Urinary bladder (tissue), 4 donors: ENCODE data around the gene FBXL14. TPM values are rescaled to one million over a fixed set of nuclear protein-coding genes. Genes with fewer than 3 reads are reported as not detected.
A peak's percentile ranks its signal among the peaks of the same experiment; 100 is the strongest.

Experiments used
- DNase-seq: peaks from one replicate; pipeline ENCODE4 v3.0.0-alpha.2; 2015; ENCODE audit errors: extremely low spot score
- H3K27ac ChIP-seq: one replicate; pipeline ENCODE4 v1.5.1; 2013; ENCODE audit warnings: low read depth, mild to moderate bottlenecking, moderate library complexity
- H3K36me3 ChIP-seq: one replicate; pipeline ENCODE4 v1.6.1; 2013; ENCODE audit warnings: mild to moderate bottlenecking, moderate library complexity; ENCODE audit not compliant: insufficient read depth
- H3K4me1 ChIP-seq: one replicate; pipeline ENCODE4 v1.6.1; 2013; ENCODE audit warnings: mild to moderate bottlenecking, moderate library complexity; ENCODE audit not compliant: insufficient read depth
- H3K4me3 ChIP-seq: one replicate; pipeline ENCODE4 v1.5.1; 2013; ENCODE audit warnings: low read depth, low read length
- WGBS: extraction: QIAGEN DNeasy Blood & Tissue Kit; methylation state at CpG from one replicate; pipeline ENCODE4 v1.1.7; 2013; 5-methylcytosine and 5-hydroxymethylcytosine counted together
- polyA plus RNA-seq: library from polyadenylated mRNA; stranded (reverse); fragments of 200-250 nt; gene quantifications from one replicate; pipeline ENCODE4 v1.2.3, GENCODE V29; 2013
- total RNA-seq: library from RNA; depleted of rRNA; stranded (reverse); fragments of >200 nt; gene quantifications from one replicate; pipeline ENCODE4 v1.2.3, GENCODE V29; 2014
- donor health status: healthy with polysubstance abuse.
- donor health status: healthy.

Gene FBXL14
- total and polyA plus RNA-seq, 2 donors, result 7.0 to 11.1 TPM

DNA sequence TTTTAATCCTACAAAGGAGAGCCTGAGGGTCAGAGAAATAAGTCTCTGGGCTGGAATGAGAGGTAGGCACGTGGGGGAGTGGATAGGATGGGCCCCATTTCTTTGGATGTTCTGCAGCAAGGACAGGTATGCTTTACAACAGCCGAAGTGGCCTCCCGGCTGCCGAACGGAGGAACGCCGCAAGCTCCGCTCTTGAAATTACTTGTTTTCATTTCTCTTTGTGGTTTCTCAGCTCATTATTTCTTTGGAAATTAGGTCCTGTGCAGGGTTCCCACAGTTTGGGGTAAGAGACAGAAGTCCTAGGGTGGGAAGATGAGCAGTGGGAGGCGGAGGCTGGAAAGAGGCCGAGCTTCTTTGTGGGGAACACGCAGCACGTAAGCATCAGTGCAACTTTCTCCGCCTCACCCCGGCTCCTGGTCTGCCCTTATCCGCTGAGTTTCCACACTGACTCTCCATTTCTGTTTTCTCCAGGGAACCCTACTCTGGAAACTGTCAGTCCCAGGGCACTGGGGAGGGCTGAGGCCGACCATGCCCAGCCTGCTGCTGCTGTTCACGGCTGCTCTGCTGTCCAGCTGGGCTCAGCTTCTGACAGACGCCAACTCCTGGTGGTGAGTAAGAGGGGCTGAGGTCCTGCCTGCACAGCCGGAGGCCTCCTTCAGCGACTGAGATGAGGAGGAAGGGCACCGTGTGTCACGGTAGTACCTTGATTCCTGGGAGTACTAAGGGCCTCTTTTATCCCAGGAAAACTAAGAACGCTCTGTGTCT is 36.6 kb upstream of the FBXL14 start:
- Histone ChIP-seq H3K36me3 (no peaks in the 10 kb centered on the region), H3K4me3 (no peak overlapping the region), H3K27ac (no peak overlapping the region), H3K4me1 (no peaks in the 10 kb centered on the region)
- WGBS, result 60% methylated on average over 23 of the region's 23 CpGs
- DNase-seq, result no peak

DNA sequence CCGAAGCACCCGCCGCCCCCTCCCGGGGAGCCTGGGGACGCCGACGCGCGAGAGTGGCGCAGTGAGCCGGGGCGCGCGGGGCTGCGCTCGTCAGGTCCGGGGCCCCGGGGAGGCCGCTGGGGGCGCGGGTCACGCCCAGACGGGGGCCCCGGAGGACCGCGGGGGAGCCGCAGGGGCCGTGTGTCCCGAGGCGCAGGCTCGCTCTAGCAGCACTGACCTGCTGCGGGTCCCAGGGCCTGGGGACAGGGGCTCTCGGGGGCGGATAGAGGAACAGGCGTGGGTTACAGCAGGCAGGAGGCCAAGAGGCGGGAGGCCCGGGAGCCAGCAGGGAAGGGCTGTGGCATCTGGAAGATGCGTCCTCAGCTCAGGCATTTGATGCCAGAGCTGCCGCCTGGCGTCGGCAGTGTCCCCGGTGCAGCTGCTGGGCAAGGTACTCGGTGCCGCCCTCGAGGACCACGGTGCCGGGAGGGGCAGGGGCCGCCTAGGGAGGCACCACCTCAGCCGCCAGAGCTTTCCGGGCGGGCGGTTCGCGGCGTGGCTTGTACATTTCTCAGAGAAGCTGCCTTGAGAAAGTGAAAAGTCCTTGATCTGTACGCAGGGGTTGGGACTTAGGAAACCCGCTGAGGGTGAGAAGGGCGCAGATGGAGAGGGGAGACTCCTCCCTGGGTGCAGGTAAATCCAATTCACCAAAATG is 35.9 kb upstream of the FBXL14 start:
- Histone ChIP-seq H3K4me3 (peak overlapping the region; percentile 52), H3K36me3 (no peaks in the 10 kb centered on the region), H3K27ac (no peak overlapping the region), H3K4me1 (no peaks in the 10 kb centered on the region)
- 3% methylated on average over 58 of the region's 58 CpGs for WGBS
- DNase-seq, result no peak

DNA sequence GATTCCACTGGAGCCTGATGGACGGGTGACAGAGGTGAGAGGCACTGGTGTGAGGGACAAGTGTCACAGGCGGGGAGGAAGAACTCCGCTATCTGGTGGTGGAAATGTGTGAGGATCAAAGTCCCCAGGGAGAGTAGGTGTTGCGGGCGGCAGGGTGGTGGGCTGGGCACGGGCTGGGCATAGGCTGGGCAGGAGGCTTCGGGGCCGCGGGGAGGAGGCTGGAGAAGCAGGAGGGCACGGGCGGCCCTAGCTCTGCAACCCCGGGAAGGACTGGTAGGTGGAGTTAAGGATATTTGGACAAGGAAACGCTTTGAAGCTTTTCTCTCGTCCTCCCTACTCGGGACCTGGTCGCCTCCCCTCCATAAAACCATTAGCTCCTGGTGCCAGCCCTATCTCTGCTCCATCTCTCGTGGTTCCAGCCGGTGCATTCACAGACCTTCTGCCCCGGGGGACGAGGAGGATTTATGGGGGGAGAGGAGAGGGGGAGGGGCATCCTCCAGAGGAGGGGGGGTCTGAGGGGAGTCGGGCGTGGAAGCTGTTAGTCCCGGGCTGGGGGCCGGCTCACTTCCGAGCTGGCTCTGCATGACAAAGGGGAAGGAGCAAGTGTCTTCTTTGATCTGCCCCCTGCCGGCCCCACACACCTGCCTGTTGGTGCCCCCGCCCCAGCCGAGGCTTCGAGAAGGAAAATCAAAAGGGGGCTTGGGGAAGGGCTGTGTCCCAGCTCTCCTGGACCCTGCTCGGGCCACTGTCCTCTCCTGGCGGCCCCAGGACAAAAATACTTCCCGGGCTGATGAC is 35.2 kb upstream of the FBXL14 start:
- DNase-seq, result no peak
- Histone ChIP-seq H3K4me1 (no peaks in the 10 kb centered on the region), H3K27ac (no peak overlapping the region), H3K36me3 (no peaks in the 10 kb centered on the region), H3K4me3 (peak overlapping the region; percentile 52)
- WGBS, result 7% methylated on average over 32 of the region's 32 CpGs

DNA sequence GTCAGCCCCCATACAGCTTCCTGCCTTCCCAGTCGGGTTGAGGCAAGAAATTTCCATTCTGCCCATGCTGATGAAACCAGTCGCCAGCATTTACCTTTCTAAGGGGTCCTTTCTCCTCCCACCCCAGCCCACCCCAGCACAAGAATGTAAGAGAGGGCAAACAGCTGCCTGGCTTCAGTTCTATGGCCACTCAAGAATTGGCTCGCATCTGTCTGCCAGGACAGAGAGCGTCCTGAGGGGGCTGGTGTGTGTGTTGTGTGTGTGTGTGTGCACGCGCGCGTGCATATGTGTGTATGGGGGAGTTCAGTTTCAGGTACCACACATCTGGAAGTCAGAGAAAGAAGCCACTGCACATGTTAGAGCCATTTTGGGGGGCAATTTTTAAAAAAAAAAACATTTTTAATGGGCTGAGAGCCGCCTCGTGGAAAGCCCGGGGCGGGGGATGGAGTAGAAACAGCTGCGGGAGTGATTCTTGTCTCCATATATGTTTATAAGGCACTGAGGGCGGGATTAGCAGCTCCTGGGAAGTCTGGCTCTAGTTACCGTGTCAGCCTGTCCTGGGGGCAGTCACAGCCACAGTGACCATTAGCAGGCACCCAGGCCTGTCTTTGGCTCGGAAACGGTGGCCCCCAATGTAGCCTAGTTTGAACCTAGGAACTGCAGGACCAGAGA is 34.4 kb upstream of the FBXL14 start, which contains the start of gene WNT5B:
Gene WNT5B (plus strand): TSS at position 566 of the 672 bp plus-strand sequence. CDS start 2,124 bp downstream, outside the sequence.
- WGBS, result 52% methylated on average over 17 of the region's 17 CpGs
- no peak for DNase-seq
- H3K36me3 ChIP-seq, result no peaks in the 10 kb centered on the region
- H3K4me1 ChIP-seq, result no peaks in the 10 kb centered on the region
- peak within 1 kb of the TSS; percentile 52 for H3K4me3 ChIP-seq
- no peak within 1 kb of the TSS for H3K27ac ChIP-seq

DNA sequence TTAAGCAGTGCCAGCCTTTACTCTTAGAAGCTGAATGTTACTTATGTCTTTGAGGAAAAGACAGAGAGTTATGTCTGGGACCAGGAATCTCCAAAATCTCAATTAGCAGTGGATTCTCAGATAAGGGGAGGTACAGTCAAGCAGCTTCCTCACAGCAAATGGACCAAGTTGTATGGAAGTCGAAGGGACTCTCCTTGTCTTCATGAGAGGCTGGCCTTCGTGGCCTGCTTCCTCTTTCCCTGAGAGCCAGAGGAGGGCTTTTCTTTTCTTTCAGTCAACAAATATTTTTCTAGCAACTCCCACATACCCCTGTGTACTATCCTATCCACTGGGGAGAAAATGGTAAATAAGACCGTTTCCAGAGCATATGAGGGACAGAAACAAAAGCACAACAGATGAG is 28.0 kb upstream of the FBXL14 start:
- no peak overlapping the region for H3K27ac ChIP-seq
- H3K36me3 ChIP-seq, result no peaks in the 10 kb centered on the region
- H3K4me1 ChIP-seq, result no peaks in the 10 kb centered on the region
- no peak overlapping the region for H3K4me3 ChIP-seq
- DNase-seq, result no peak
- 86% methylated on average over 3 of the region's 3 CpGs for WGBS

DNA sequence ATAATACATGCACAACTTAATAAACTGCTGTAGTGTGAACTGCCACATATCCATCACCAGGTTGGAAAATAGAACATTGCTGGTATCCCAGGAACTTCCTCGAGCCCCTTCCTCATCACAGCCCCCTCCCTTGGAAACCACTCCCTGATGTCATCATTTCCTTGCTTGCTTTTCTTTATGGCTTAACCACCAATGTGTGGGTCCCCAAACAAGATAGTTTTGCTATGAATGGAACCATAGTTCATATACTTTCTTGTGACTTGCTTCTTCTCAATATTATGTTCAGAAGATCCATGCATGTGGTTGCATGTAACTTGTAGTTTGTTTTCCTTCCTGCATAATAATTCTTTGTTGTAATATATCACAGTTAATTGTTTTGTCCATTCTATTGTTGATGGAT is 25.7 kb upstream of the FBXL14 start:
- Histone ChIP-seq H3K27ac (no peak overlapping the region), H3K4me3 (no peak overlapping the region), H3K4me1 (no peaks in the 10 kb centered on the region), H3K36me3 (no peaks in the 10 kb centered on the region)
- DNase-seq, result no peak
- WGBS, result 67% methylated on average over 1 of the region's 1 CpG

DNA sequence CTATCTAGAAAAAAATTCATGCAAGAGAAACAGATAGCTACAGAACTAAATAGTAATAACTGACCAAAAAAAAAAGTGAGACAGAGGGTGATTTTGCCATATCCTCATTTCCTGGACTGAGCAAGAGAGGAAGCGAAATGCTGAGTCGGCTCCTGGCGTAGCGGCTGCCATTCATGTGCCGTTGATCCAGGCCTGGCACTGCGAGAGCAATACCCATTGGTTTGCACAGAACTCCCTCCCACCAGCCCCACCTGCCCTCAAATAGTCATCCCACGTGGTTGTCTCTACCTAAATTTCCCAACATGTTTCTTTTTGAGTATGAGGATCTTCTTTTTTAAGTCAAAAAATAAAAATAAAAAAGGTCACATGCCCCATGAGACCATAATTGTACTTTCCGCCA is 25.2 kb upstream of the FBXL14 start:
- WGBS, result 75% methylated on average over 8 of the region's 8 CpGs
- Histone ChIP-seq H3K36me3 (no peaks in the 10 kb centered on the region), H3K27ac (no peak overlapping the region), H3K4me1 (no peaks in the 10 kb centered on the region), H3K4me3 (no peak overlapping the region)
- DNase-seq, result no peak

DNA sequence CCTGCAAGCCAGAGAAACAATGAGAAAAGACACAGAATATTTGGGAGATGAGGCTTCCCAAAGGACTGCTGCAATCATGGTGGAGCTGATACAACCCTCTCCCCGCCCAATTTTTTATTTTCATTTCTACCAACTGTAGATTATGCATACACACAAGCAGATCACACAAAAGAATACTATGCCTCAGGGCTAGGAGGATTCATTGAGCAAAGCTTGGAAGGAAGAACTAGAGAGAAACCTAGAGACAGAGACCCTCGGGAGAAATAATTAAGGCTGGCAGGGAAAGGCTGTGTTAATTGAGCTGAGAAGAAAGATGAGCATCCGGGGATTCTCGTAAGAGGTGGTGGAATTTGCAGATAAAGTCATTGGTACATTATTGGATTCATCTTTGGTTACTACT is 24.8 kb upstream of the FBXL14 start:
- Histone ChIP-seq H3K27ac (no peak overlapping the region), H3K36me3 (no peaks in the 10 kb centered on the region), H3K4me1 (no peaks in the 10 kb centered on the region), H3K4me3 (no peak overlapping the region)
- 87% methylated on average over 4 of the region's 4 CpGs for whole genome bisulfite sequencing
- no peak for DNase-seq

DNA sequence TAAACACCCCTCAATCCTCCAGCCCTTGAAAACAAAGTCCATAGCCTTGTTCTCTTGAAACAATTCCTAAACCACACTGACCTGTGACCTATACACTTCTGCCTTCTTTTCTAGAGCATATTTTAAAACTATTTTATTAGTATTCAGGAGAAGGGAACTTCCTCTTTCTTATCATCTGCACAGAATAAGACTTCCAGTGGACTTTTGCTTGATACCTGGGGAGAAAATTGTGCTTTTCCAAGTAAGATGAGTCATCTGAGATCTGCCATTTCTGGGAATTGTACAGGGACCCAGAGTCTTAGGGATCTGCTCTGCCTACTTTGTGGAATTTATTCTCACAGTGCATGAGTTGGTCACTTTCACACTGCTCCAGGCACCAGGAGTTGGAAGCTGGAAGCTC is 24.1 kb upstream of the FBXL14 start:
- no peaks in the 10 kb centered on the region for H3K36me3 ChIP-seq

DNA sequence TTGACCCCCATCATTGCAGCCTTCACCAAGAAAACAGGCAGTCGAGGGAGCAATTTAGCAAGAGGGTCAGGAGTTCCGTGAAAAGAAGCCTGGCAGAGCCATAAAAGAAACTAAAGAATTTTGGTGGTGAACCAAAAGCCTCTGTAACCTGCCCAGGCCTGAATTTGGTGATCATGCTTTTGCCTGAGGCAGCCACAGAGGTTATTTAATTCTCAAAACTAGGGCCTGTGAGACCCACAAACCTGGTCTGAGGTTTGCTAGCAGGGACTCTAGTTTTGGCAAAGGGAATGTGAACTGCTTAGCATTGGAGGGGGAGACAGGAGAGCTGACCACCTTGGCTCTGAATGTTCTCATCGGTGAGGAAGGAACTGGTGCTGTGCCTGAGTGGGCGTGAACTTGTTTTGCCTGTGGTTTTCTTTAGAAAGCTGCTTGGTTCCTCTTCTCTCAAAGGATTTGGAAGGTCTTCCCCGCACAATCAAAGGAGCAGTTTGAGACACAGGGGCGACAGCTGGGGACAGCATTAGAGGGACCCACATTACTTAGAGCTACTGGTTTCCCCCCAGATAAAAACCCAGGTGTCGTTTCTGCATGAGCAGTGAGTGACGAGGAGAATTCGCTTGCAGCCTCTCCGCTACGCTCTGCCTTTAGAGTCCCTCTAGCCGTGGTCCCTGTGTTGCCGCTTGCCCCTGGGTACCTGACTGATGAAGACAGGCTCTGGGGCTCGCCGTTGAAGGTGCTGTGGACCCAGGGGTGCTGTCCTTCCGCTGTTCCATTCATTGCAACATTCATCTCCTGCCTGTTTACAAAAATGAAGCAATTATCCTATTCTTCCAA is 22.1 kb upstream of the FBXL14 start:
- no peak for DNase-seq
- Histone ChIP-seq H3K27ac (no peak overlapping the region), H3K4me1 (no peaks in the 10 kb centered on the region), H3K4me3 (no peak overlapping the region), H3K36me3 (no peaks in the 10 kb centered on the region)
- 83% methylated on average over 16 of the region's 16 CpGs for WGBS

More for the DNA sequence above, 24.1 kb upstream of the FBXL14 start:
- no peak for DNase-seq
- Histone ChIP-seq H3K4me1 (no peaks in the 10 kb centered on the region), H3K4me3 (no peak overlapping the region), H3K27ac (no peak overlapping the region)

DNA sequence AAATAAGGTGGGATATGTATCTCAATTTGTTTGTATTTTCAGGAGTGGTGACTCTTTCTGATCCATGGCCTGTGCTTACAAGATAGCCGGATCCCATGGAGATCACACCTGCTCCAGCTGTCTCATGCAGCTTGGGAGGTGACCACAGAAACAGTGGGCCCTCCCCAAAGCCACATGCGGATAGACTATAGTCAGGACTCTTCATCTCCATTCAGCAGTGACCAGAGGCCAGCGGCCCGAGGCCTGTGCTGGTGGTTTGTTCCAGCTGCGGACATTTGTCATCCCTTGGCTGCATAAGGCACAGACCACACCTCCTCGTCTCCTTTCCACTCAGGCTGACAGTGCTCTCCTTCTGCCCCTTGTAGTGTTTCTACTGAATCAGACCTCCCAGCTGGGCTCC is 20.0 kb upstream of the FBXL14 start:
- DNase-seq, result no peak
- 97% methylated on average over 6 of the region's 6 CpGs for WGBS

DNA sequence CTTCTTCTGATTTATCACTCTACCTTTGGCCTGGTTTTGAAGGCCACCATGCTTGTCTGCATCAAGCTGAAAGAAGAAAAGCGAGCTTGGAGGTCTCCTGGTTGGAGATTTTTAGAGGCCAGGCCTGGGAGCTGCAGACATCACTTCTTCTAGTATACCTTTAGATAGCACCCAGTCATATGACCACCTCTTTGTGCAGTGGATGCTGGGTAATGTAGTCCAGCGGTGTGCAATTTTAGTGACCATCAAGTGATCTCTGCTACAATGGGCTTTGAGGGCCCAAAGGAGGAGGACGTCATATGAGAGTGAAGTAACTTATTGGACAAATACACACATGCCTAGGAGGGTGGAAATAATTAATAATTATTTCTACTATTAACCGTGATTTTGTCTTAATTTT is 19.5 kb upstream of the FBXL14 start:
- Histone ChIP-seq H3K27ac (no peak overlapping the region), H3K4me1 (no peaks in the 10 kb centered on the region), H3K36me3 (no peaks in the 10 kb centered on the region), H3K4me3 (no peak overlapping the region)
- no peak for DNase-seq
- 97% methylated on average over 4 of the region's 4 CpGs for WGBS

More for the DNA sequence above, 20.0 kb upstream of the FBXL14 start:
- Histone ChIP-seq H3K27ac (no peak overlapping the region), H3K4me3 (no peak overlapping the region), H3K4me1 (no peaks in the 10 kb centered on the region), H3K36me3 (no peaks in the 10 kb centered on the region)
